GM12878 (cell line): ENCODE measurements around the gene SIPA1.

Source experiments
- CTCF ChIP-seq, 3 experiments: IDR thresholded peaks in 2 of 3; conservative IDR thresholded peaks in 1 of 3; 2 replicates each; pipeline ENCODE4 v1.5.1; 2011; ENCODE audit warnings: low read depth in 3 of 3, low read length in 3 of 3, mild to moderate bottlenecking in 3 of 3, control low read depth in 2 of 3, moderate library complexity in 2 of 3, inconsistent platforms in 1 of 3, mixed read lengths in 1 of 3; ENCODE audit not compliant: control insufficient read depth in 2 of 3, insufficient read depth in 1 of 3; ENCODE audit errors: extremely low read depth in 1 of 3
- FOXK2 ChIP-seq: fragments of 450-650 bp; IDR thresholded peaks from 2 replicates; pipeline ENCODE4 v1.6.1; 2017; ENCODE audit warnings: mild to moderate bottlenecking, moderate library complexity
- POLR2A ChIP-seq: IDR thresholded peaks from 2 replicates; pipeline ENCODE4 v1.6.1; 2011; ENCODE audit warnings: low read depth, mild to moderate bottlenecking, low read length
- ZBTB11 ChIP-seq: fragments of 450-650 bp; formaldehyde crosslinking; IDR thresholded peaks from 2 replicates; pipeline ENCODE4 v1.5.0; 2022; ENCODE audit warnings: mild to moderate bottlenecking, missing genetic modification characterization

- TF ChIP-seq CTCF (IDR thresholded peaks at IDR 0.05 in 2 of 3, conservative IDR thresholded peaks at IDR 0.05 in 1 of 3; ENCODE audit: control insufficient read depth in 2 of 3, extremely low read depth in 1 of 3, insufficient read depth in 1 of 3, low read depth in 3 of 3, low read length in 3 of 3) (no peak), POLR2A (no peak; the same call in 1 of the 2 replicates), ZBTB11 (CRISPR knock-in tag) (no peak), FOXK2 (no peak)
Observed at GRCh38 chr11:65651339-65651588, 13.4 kb downstream of the SIPA1 start.
